Measurements from ENCODE around the gene SMIM35.

- TF ChIP-seq EZH2 (IDR thresholded peaks at IDR 0.05): no peak
- TF ChIP-seq POLR2AphosphoS5 (IDR thresholded peaks at IDR 0.05; ENCODE audit: borderline replicate concordance, low read depth, low read length): no peak
Observed at GRCh38 chr11:118014022-118014421, 72.7 kb downstream of the SMIM35 start.
